ENCODE results near the gene LRRK1. TPM values are rescaled to one million over a fixed set of nuclear protein-coding genes. Genes with fewer than 3 reads are reported as not detected.

LRRK1 gene
- polyA plus RNA-seq, 2 of the 4 experiments (the other 2 are of a cell fraction): 12.2 to 17.7 TPM

GRCh38 chr15:101065570-101066221, 146.5 kb downstream of the LRRK1 start:
- Histone ChIP-seq H3K4me2 (no peak overlapping the region), H3K27ac (no peak overlapping the region), H3K9me3 (no peaks in the 10 kb centered on the region), H3K4me3 (no peak overlapping the region), H3K4me1 (no peaks in the 10 kb centered on the region; the same call in 2 of the 3 replicates)
- POLR2A ChIA-PET: no interaction called here
- 91% methylated on average over 26 of the region's 28 CpGs for WGBS (ENCODE audit: missing lambda C conversion rate)
- DNase-seq (ENCODE audit: low read depth in 1 of 2, low spot score in 1 of 2) (no peak), FAIRE-seq (no peak), ATAC-seq (no peak)
- TF ChIP-seq KDM1A (IDR thresholded peaks at IDR 0.05; ENCODE audit: low read depth) (no peak), HEYL (CRISPR knock-in tag; IDR thresholded peaks at IDR 0.05) (no peak), NFE2L2 (conservative IDR thresholded peaks at IDR 0.05; ENCODE audit: low read length) (no peak), FOSL2 (IDR thresholded peaks at IDR 0.05) (no peak), FOSL2 (CRISPR knock-in tag; IDR thresholded peaks at IDR 0.05) (no peak), RFX5 (IDR thresholded peaks at IDR 0.05) (no peak), MYC (IDR thresholded peaks at IDR 0.05; ENCODE audit: borderline replicate concordance, low read length) (no peak), FOXS1 (CRISPR knock-in tag; IDR thresholded peaks at IDR 0.05) (no peak), SMC3 (IDR thresholded peaks at IDR 0.05) (no peak), HES2 (IDR thresholded peaks at IDR 0.05) (no peak), ELK1 (IDR thresholded peaks at IDR 0.05; ENCODE audit: low read depth, low read length) (no peak), BCL3 (IDR thresholded peaks at IDR 0.05) (no peak), CEBPB (IDR thresholded peaks at IDR 0.05) (no peak)
- CTCF ChIA-PET: interaction anchor here (0.9 to 2.9 kb wide), 4 partner anchors 10 to 192 kb away, joined by 4 to 14 read pairs (median 10); no protein-coding TSS in a partner anchor

GRCh38 chr15:101066501-101067408, 147.6 kb downstream of the LRRK1 start:
- Histone ChIP-seq H3K4me2 (no peak overlapping the region), H3K4me1 (no peaks in the 10 kb centered on the region; the same call in 2 of the 3 replicates), H3K9me3 (no peaks in the 10 kb centered on the region), H3K27ac (no peak overlapping the region), H3K4me3 (no peak overlapping the region)
- ChIA-PET POLR2A (no interaction called here), CTCF (interaction anchor here (0.7 to 2.9 kb wide), 11 partner anchors 8 to 191 kb away, joined by 3 to 14 read pairs (median 3); no protein-coding TSS in a partner anchor)
- TF ChIP-seq TFCP2L1 (CRISPR knock-in tag; IDR thresholded peaks at IDR 0.05) (no peak), RAD21 (conservative IDR thresholded peaks at IDR 0.05 in 1 of 2, IDR thresholded peaks at IDR 0.05 in 1 of 2) (no peak), TP53 (CRISPR knock-in tag; IDR thresholded peaks at IDR 0.05) (no peak), RCOR1 (IDR thresholded peaks at IDR 0.05; ENCODE audit: low read depth, low read length) (no peak), JUN (IDR thresholded peaks at IDR 0.05) (no peak), RARB (CRISPR knock-in tag; IDR thresholded peaks at IDR 0.05) (no peak), HOXB13 (CRISPR knock-in tag; IDR thresholded peaks at IDR 0.05; ENCODE audit: low read depth) (no peak), CBX2 (IDR thresholded peaks at IDR 0.05; ENCODE audit: borderline replicate concordance, low read depth) (no peak), GATA3 (IDR thresholded peaks at IDR 0.05; ENCODE audit: borderline replicate concordance) (no peak), ZNF302 (CRISPR knock-in tag; IDR thresholded peaks at IDR 0.05) (no peak), HEYL (CRISPR knock-in tag; IDR thresholded peaks at IDR 0.05) (no peak)
- WGBS (ENCODE audit: missing lambda C conversion rate): 92% methylated on average over 26 of the region's 26 CpGs
- ATAC-seq: no peak
- no peak for DNase-seq (ENCODE audit: low read depth in 1 of 2, low spot score in 1 of 2)
- FAIRE-seq: no peak

Measured in A549 (cell line).